ENCODE data around the gene AVEN. TPM values are rescaled to one million over a fixed set of nuclear protein-coding genes. Genes with fewer than 3 reads are reported as not detected.

Gene AVEN
- total and polyA plus RNA-seq, 2 donors (not counting 1 experiment from before 2014, with no cell fraction given), result 16.0 to 19.2 TPM

DNA sequence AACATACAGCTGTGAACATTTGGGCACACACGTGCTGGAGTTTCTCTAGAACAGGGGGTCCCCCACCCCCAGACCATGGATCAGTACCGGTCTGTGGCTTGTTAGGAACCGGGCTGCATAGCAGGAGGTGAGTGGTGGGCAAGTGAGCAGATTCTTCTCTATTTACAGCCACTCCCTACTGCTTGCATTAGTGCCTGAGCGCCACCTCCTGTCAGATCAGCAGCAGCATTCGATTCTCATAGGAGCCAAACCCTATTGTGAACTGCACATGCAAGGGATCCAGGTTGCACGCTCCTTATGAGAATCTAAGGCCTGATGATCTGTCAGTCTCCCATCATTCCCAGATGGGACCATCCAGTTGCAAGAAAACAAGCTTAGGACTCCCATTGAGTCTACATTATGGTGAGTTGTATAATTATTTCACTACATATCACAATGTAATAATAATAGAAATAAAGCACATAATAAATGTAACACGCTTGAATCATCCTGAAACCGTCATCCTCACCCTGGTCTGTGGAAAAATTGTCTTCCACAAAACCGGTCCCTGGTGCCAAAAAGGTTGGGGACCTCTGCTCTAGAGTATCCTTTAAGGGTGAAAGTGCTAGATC, 44.9 kb downstream of the AVEN start:
- Histone ChIP-seq H3K27ac (ENCODE audit: insufficient read depth, low read length) (no peak overlapping the region), H3K9me3 (ENCODE audit: control insufficient read depth, insufficient read depth, low read depth, low read length) (no peaks in the 10 kb centered on the region), H2AFZ (ENCODE audit: low read length) (no peak overlapping the region), H3K9ac (ENCODE audit: insufficient read depth, low read length) (no peak overlapping the region), H3K4me1 (ENCODE audit: control insufficient read depth, extremely low read depth, insufficient read depth, low read length) (no peaks in the 10 kb centered on the region), H3K79me2 (ENCODE audit: control insufficient read depth, insufficient read depth, low read length) (no peaks in the 10 kb centered on the region), H3K4me2 (ENCODE audit: extremely low read depth, insufficient read depth, low read length) (no peak overlapping the region), H3K4me3 (replicated peaks in 1 of 4; ENCODE audit: control extremely low read depth in 1 of 4, insufficient read depth in 1 of 4, low read depth in 3 of 4, low read length in 4 of 4) (no peak overlapping the region), H3K36me3 (ENCODE audit: control insufficient read depth, insufficient read depth, low read length) (no peaks in the 10 kb centered on the region), H4K20me1 (ENCODE audit: control insufficient read depth, extremely low read depth, insufficient read depth, low read length) (no peaks in the 10 kb centered on the region), H3K27me3 (ENCODE audit: control insufficient read depth, insufficient read depth, low read length) (no peaks in the 10 kb centered on the region)
- peak; percentile 60 to 63 for TF ChIP-seq CTCF (conservative IDR thresholded peaks at IDR 0.05 in 1 of 2, IDR thresholded peaks at IDR 0.05 in 1 of 2; ENCODE audit: low read depth in 1 of 2, low read length in 2 of 2)
- TF ChIP-seq EZH2 (IDR thresholded peaks at IDR 0.05; ENCODE audit: low read length, missing control alignments), result no peak
- DNase-seq (ENCODE audit: low read depth in 2 of 2), result peak; percentile 40 to 49

GRCh38 chr15:33988384-33988783, 50.6 kb downstream of the AVEN start:
- DNase-seq (ENCODE audit: low read depth in 2 of 2), result peak; percentile 12 to 45
- H3K4me2 ChIP-seq (ENCODE audit: extremely low read depth, insufficient read depth, low read length), result no peak overlapping the region
- TF ChIP-seq EZH2 (IDR thresholded peaks at IDR 0.05; ENCODE audit: low read length, missing control alignments), result no peak
- no peak for TF ChIP-seq CTCF (conservative IDR thresholded peaks at IDR 0.05 in 1 of 2, IDR thresholded peaks at IDR 0.05 in 1 of 2; ENCODE audit: low read depth in 1 of 2, low read length in 2 of 2)
- H3K4me3 ChIP-seq (replicated peaks in 1 of 4; ENCODE audit: control extremely low read depth in 1 of 4, insufficient read depth in 1 of 4, low read depth in 3 of 4, low read length in 4 of 4), result no peak overlapping the region
- H2AFZ ChIP-seq (ENCODE audit: low read length), result no peak overlapping the region
- no peaks in the 10 kb centered on the region for H3K79me2 ChIP-seq (ENCODE audit: control insufficient read depth, insufficient read depth, low read length)
- no peaks in the 10 kb centered on the region for H4K20me1 ChIP-seq (ENCODE audit: control insufficient read depth, extremely low read depth, insufficient read depth, low read length)
- H3K27me3 ChIP-seq (ENCODE audit: control insufficient read depth, insufficient read depth, low read length), result no peaks in the 10 kb centered on the region
- H3K4me1 ChIP-seq (ENCODE audit: control insufficient read depth, extremely low read depth, insufficient read depth, low read length), result no peaks in the 10 kb centered on the region
- H3K27ac ChIP-seq (ENCODE audit: insufficient read depth, low read length), result no peak overlapping the region
- H3K36me3 ChIP-seq (ENCODE audit: control insufficient read depth, insufficient read depth, low read length), result no peaks in the 10 kb centered on the region
- no peaks in the 10 kb centered on the region for H3K9me3 ChIP-seq (ENCODE audit: control insufficient read depth, insufficient read depth, low read depth, low read length)
- no peak overlapping the region for H3K9ac ChIP-seq (ENCODE audit: insufficient read depth, low read length)

GRCh38 chr15:33987444-33987843, 51.6 kb downstream of the AVEN start:
- no peaks in the 10 kb centered on the region for H4K20me1 ChIP-seq (ENCODE audit: control insufficient read depth, extremely low read depth, insufficient read depth, low read length)
- H3K79me2 ChIP-seq (ENCODE audit: control insufficient read depth, insufficient read depth, low read length), result no peaks in the 10 kb centered on the region
- no peaks in the 10 kb centered on the region for H3K4me1 ChIP-seq (ENCODE audit: control insufficient read depth, extremely low read depth, insufficient read depth, low read length)
- H3K4me2 ChIP-seq (ENCODE audit: extremely low read depth, insufficient read depth, low read length), result no peak overlapping the region
- DNase-seq (ENCODE audit: low read depth in 2 of 2), result no peak
- H3K9me3 ChIP-seq (ENCODE audit: control insufficient read depth, insufficient read depth, low read depth, low read length), result no peaks in the 10 kb centered on the region
- no peak overlapping the region for H2AFZ ChIP-seq (ENCODE audit: low read length)
- TF ChIP-seq CTCF (conservative IDR thresholded peaks at IDR 0.05 in 1 of 2, IDR thresholded peaks at IDR 0.05 in 1 of 2; ENCODE audit: low read depth in 1 of 2, low read length in 2 of 2), result no peak
- no peak for TF ChIP-seq EZH2 (IDR thresholded peaks at IDR 0.05; ENCODE audit: low read length, missing control alignments)
- no peaks in the 10 kb centered on the region for H3K27me3 ChIP-seq (ENCODE audit: control insufficient read depth, insufficient read depth, low read length)
- no peak overlapping the region for H3K9ac ChIP-seq (ENCODE audit: insufficient read depth, low read length)
- H3K4me3 ChIP-seq (replicated peaks in 1 of 4; ENCODE audit: control extremely low read depth in 1 of 4, insufficient read depth in 1 of 4, low read depth in 3 of 4, low read length in 4 of 4), result no peak overlapping the region
- no peaks in the 10 kb centered on the region for H3K36me3 ChIP-seq (ENCODE audit: control insufficient read depth, insufficient read depth, low read length)
- H3K27ac ChIP-seq (ENCODE audit: insufficient read depth, low read length), result no peak overlapping the region
